Esophagus mucosa (tissue), 1 donor: ENCODE measurements around the gene CDC14C. TPM values are rescaled to one million over a fixed set of nuclear protein-coding genes. Genes with fewer than 3 reads are reported as not detected.

Experiments used
- ATAC-seq: fragments of 200-7000 bp; cut with Tn5 transposase; one replicate; pipeline ENCODE4 v1.9.1; 2020
- total RNA-seq: library from RNA; stranded (reverse); gene quantifications from one replicate; pipeline ENCODE4 v1.2.4, GENCODE V29; 2023
- donor health status: DM: yes; HTN: yes; CAD: no.

The CDC14C gene
- total RNA-seq, 1 donor from 2014 or later: not detected

GRCh38 chr7:48976850-48977249 is 52.5 kb downstream of the CDC14C start:
- ATAC-seq: no peak
